Measurements from ENCODE around the gene TBX21.
"Not testable (repeated sequence)": the region's sequence is repeated elsewhere in the genome, so short reads cannot be mapped to it uniquely, and the experiment has no call there.

TBX21 gene

GRCh38 chr17:47732399-47733046 lies 513 bp upstream of the TBX21 start:
- no peak for DNase-seq

- no peak for DNase-seq
These were observed 806 bp downstream of the TBX21 start for GRCh38 chr17:47733674-47734410.

GRCh38 chr17:47735139-47735464 lies 2.1 kb downstream of the TBX21 start:
- DNase-seq = no peak

- DNase-seq = no peak
These were observed 2.5 kb downstream of the TBX21 start for GRCh38 chr17:47735536-47736011.

- no peak for DNase-seq
These were observed 3.8 kb downstream of the TBX21 start for GRCh38 chr17:47736501-47737495.

- no peak for DNase-seq
These were observed 5.1 kb downstream of the TBX21 start for GRCh38 chr17:47738178-47738577.

- no peak for DNase-seq
These were observed 6.1 kb downstream of the TBX21 start for GRCh38 chr17:47739150-47739549.

GRCh38 chr17:47739945-47740344 lies 6.9 kb downstream of the TBX21 start:
- not testable (repeated sequence) for DNase-seq

- no peak for DNase-seq
These were observed 8.2 kb downstream of the TBX21 start for GRCh38 chr17:47741109-47741792.

- DNase-seq = no peak
These were observed 8.7 kb downstream of the TBX21 start for GRCh38 chr17:47741793-47742145.

- DNase-seq = peak in 1 of 14 donors; percentile 4
These were observed 9.5 kb downstream of the TBX21 start for GRCh38 chr17:47742319-47743181.

- no peak for DNase-seq
These were observed 11.4 kb downstream of the TBX21 start for GRCh38 chr17:47744168-47745036.

- no peak for DNase-seq
These were observed 12.0 kb downstream of the TBX21 start for GRCh38 chr17:47745037-47745380.

- DNase-seq = no peak
These were observed 18.4 kb downstream of the TBX21 start for GRCh38 chr17:47751471-47751870.

- DNase-seq = no peak
These were observed 24.4 kb downstream of the TBX21 start for GRCh38 chr17:47757386-47757785.

GRCh38 chr17:47760409-47761140 lies 27.5 kb downstream of the TBX21 start:
- DNase-seq = no peak

GRCh38 chr17:47762728-47763127 lies 29.7 kb downstream of the TBX21 start:
- DNase-seq = no peak

GRCh38 chr17:47763913-47764582 lies 31.0 kb downstream of the TBX21 start:
- no peak for DNase-seq

- DNase-seq = not testable (repeated sequence)
These were observed 40.6 kb downstream of the TBX21 start for GRCh38 chr17:47773649-47774048.
